Activated T-cell treated with anti-CD3 and anti-CD28 coated beads, Interleukin-2, amount 50 U/mL, for 72 hours (primary cell): Measurements from ENCODE around the gene MICAL3. TPM values are rescaled to one million over a fixed set of nuclear protein-coding genes. Genes with fewer than 3 reads are reported as not detected.
"Not testable (repeated sequence)": the region's sequence is repeated elsewhere in the genome, so short reads cannot be mapped to it uniquely, and the experiment has no call there.

Experiments used
- ATAC-seq, 2 donors: fragments of 150-1000 bp; cut with Tn5 transposase; replicated peaks in 1 of 2; 2 replicates each; pipeline ENCODE4 v1.10.0; 2021; ENCODE audit warnings: moderate library complexity in 2 of 2, mild to moderate bottlenecking in 1 of 2
- DNase-seq, 2 donors: peaks; one replicate each; pipeline ENCODE4 v3.0.0; 2021 to 2022; ENCODE audit warnings: mixed read lengths in 1 of 2
- H3K27ac Mint-ChIP-seq: one replicate; pipeline ENCODE4 v1.8.0; 2022; ENCODE audit warnings: mild to moderate bottlenecking, moderate library complexity, mixed read lengths
- H3K27me3 Mint-ChIP-seq: one replicate; pipeline ENCODE4 v1.8.0; 2022; ENCODE audit warnings: low read depth, mixed read lengths
- H3K36me3 Mint-ChIP-seq, 2 donors: one replicate each; pipeline ENCODE4 v1.8.0; 2022; ENCODE audit warnings: mixed read lengths in 2 of 2, mild to moderate bottlenecking in 1 of 2; ENCODE audit not compliant: insufficient read depth in 2 of 2
- H3K4me1 Mint-ChIP-seq: one replicate; pipeline ENCODE4 v1.8.0; 2022; ENCODE audit warnings: low read depth, mixed read lengths
- H3K4me3 Mint-ChIP-seq, 2 donors: one replicate each; pipeline ENCODE4 v1.8.0; 2022; ENCODE audit warnings: mild to moderate bottlenecking in 2 of 2, mixed read lengths in 2 of 2, moderate library complexity in 2 of 2
- H3K9me3 Mint-ChIP-seq, 2 donors: one replicate each; pipeline ENCODE4 v1.8.0; 2022; ENCODE audit warnings: mixed read lengths in 2 of 2
- total RNA-seq, 2 donors: library from RNA; stranded (reverse); gene quantifications; one replicate each; pipeline ENCODE4 v1.2.3, GENCODE V29; 2022

Gene MICAL3
- total RNA-seq, 2 donors from 2014 or later, result 17.9 to 26.0 TPM

DNA sequence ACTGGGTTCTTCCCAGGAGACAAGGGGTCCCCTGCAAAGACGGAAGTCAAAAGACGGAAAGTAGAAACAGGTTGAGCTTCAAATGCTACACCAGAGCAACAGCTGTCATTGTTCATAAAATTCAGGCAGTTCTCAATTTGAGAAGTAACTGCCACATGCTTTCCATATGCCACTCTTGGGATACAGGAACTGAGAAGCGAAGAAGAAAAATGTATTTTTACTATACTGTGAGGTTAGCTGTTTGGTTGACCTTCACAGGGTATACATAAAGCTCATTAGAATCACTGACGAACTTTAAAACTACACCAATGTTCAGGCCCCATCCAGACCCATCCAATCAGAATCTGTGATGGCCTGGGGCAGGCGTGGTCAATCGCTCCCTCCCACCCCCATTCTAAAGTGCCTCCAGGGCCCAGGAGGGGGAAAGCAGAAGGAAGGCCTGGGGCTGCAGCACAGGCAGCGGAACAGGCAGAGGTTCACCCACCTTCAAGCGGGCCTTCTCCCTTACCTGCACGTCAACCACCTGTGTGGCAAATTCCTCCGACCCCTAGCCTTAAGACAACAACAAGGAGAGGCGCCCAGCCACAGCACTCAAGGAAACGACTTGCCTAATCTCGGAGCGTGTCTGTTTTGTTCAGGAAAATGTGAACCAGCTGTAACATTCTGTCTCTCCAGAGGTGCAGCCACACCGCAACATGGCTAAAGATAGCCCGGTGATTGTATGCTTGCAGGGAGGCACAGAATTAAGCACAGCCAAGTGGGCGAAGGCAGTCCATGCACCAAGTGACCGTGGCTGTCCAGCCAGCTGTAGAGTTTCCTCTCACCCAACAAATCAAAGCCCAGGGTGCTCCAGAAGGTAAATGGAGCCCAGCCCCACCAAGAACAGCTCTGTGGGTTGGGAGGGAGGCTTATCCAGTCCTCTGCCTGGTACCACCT is 82.6 kb downstream of the MICAL3 start:
- Mint-ChIP-seq H3K36me3 (peaks cover 0 to 2% of the 10 kb centered on the region in 2 donors), H3K27me3 (no peaks in the 10 kb centered on the region), H3K9me3 (no peaks in the 10 kb centered on the region), H3K27ac (no peak overlapping the region), H3K4me1 (no peaks in the 10 kb centered on the region), H3K4me3 (no peak overlapping the region)
- ATAC-seq, result no peak
- no peak for DNase-seq

DNA sequence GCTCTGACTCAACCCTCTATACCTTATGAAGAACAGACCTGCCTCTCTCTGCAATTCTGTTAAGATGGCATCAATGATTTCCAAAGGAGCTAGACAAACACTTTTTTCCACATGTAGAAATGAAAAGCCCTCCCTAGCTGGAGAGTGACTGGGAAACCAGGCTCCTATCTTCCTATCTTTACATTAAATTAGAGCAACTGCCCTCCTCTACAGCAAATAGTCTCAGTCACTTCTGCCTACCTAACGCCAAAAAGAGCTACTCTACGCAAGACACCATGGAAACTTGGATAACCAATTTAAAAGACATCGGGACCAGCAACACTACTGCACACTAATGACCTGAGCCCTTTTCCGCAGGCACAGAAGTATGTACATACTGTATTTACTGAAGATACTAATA is 84.8 kb downstream of the MICAL3 start:
- Mint-ChIP-seq H3K36me3 (peaks cover 0 to 2% of the 10 kb centered on the region in 2 donors), H3K4me1 (no peaks in the 10 kb centered on the region), H3K27me3 (no peaks in the 10 kb centered on the region), H3K9me3 (no peaks in the 10 kb centered on the region), H3K4me3 (no peak overlapping the region), H3K27ac (no peak overlapping the region)
- ATAC-seq, result no peak
- DNase-seq, result no peak

DNA sequence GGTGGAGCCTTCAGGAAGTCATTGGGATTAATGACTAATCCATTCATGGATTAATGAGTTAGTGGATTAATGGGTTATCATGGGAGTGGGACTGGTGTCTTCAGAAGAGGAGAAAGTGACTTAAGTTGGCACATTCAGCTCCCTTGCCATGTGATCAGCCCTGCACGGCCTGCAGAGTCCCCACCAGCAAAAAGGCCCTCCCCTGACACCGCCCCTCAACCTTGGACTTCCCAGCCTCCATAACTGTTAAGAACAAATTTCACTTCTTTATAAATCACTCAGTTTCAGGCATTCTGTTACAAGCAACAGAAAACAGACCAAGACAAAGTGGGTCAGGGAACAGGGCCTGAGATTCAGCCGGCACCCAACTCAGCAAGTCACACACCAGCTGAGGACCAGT is 85.3 kb downstream of the MICAL3 start:
- no peak overlapping the region for H3K4me3 Mint-ChIP-seq
- DNase-seq (no peak), ATAC-seq (no peak)
- no peaks in the 10 kb centered on the region for H3K4me1 Mint-ChIP-seq
- H3K9me3 Mint-ChIP-seq, result no peaks in the 10 kb centered on the region
- H3K36me3 Mint-ChIP-seq, result peaks cover 0 to 2% of the 10 kb centered on the region in 2 donors
- no peaks in the 10 kb centered on the region for H3K27me3 Mint-ChIP-seq
- H3K27ac Mint-ChIP-seq, result no peak overlapping the region

DNA sequence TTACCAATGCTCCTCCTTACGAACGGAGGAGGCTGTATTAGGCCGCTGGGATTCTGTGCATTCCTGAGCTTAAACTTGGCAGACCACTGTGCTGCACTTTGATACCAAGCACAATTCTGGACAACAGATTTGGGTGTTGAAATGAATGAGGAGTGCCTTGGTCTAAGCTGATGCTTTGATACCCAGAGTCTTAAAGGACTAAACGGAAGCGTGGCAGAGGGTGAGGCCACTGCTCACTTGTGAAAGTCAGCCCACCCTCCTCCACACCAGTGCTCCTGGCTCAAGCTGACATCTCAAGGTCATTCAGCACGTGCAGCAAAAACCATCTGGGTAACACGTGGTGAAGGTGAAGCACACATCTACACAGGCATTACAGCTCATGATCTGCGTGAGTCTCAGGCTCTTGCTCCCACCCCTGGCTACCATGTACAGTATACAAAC is 85.9 kb downstream of the MICAL3 start:
- ATAC-seq (no peak), DNase-seq (no peak)
- H3K4me3 Mint-ChIP-seq, result no peak overlapping the region
- H3K36me3 Mint-ChIP-seq, result peaks cover 0 to 2% of the 10 kb centered on the region in 2 donors
- H3K9me3 Mint-ChIP-seq, result no peaks in the 10 kb centered on the region
- no peaks in the 10 kb centered on the region for H3K27me3 Mint-ChIP-seq
- no peak overlapping the region for H3K27ac Mint-ChIP-seq
- H3K4me1 Mint-ChIP-seq, result no peaks in the 10 kb centered on the region

DNA sequence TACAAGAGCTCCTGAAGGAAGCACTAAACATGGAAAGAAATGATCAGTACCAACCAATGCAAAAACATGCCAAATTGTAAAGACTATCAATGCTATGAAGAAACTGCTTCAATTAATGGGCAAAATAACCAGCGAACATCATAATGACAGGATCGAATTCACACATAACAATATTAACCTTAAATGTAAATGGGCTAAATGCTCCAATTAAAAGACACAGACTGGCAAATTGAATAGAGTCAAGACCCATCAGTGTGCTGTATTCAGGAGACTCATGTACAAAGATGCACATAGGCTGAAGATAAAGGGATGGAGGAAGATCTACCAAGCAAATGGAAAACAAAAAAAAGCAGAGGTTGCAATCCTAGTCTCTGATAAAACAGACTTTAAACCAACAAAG is 91.9 kb downstream of the MICAL3 start:
- DNase-seq, H3K36me3 Mint-ChIP-seq: not testable (repeated sequence)

DNA sequence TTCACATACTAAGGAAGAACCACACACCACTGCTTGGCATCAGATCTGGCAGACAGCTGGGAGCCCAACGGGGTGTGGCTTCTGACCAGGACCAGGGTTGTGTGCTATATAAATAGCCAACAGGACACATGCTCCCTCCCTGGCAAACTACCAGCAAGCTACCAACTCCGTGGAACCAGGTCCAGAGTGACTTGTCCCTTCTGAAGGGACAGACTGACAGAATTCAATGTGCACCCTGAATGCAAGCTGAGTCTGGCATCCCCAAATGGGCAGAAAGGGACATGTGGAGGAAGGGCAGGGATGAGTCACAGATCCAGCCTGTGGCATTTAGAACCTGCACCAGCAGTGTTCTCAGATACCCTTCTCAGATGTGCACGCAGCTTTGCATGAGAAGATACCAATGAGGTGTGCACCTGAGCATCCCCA is 92.9 kb downstream of the MICAL3 start:
- DNase-seq (no peak), ATAC-seq (no peak)
- Mint-ChIP-seq H3K27me3 (no peaks in the 10 kb centered on the region), H3K4me3 (no peak overlapping the region), H3K27ac (no peak overlapping the region), H3K36me3 (no peaks in the 10 kb centered on the region), H3K4me1 (peaks cover 13% of the 10 kb centered on the region), H3K9me3 (no peaks in the 10 kb centered on the region)

More for the DNA sequence above, 91.9 kb downstream of the MICAL3 start:
- not testable (repeated sequence) for H3K4me3 Mint-ChIP-seq, ATAC-seq, H3K27me3 Mint-ChIP-seq, H3K27ac Mint-ChIP-seq, H3K9me3 Mint-ChIP-seq
- H3K4me1 Mint-ChIP-seq, result peaks cover 12% of the 10 kb centered on the region

DNA sequence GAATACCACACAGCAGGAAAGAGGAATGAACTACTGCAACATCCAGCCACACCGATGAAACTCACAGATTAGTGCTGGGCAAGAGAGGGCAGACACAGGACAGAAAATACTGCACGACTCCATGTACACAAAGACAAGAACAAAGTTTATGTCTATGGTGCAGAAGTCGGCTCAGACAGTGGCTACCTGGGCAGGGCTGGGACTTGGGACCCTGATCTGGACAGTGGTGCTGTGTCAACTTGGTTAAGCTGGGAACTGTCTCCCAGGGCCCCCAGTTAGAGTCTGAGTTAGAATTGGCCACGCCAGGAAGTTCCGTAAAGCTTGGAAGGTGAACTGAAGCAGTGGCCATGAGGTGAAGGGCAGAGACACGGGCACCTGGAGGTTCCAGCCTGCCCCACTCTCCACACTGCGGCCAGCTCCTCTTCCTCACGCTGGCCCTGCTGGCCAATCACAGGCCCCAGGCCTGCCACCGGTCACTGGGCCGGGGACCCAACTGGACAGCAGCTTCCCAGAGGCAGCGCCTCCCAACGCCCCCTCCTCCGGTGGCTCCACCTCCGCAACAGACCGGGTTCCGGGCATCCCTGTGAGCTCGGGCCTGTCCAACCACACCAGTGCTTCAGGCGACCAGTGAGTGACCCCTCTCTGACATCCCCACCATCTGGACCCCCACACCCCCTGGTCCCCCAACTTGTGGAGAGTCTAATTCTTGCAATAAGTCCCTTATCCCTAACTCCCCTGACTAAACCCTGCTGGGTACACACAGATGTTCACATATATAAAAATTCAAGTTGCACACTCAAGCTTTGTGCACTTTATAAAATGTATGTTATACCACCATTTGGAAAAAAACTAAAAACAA is 93.7 kb downstream of the MICAL3 start:
- ATAC-seq (no peak), DNase-seq (no peak)
- H3K4me3 Mint-ChIP-seq, result no peak overlapping the region
- H3K27ac Mint-ChIP-seq, result no peak overlapping the region
- peaks cover 13% of the 10 kb centered on the region for H3K4me1 Mint-ChIP-seq
- H3K9me3 Mint-ChIP-seq, result no peaks in the 10 kb centered on the region
- no peaks in the 10 kb centered on the region for H3K36me3 Mint-ChIP-seq
- no peaks in the 10 kb centered on the region for H3K27me3 Mint-ChIP-seq

DNA sequence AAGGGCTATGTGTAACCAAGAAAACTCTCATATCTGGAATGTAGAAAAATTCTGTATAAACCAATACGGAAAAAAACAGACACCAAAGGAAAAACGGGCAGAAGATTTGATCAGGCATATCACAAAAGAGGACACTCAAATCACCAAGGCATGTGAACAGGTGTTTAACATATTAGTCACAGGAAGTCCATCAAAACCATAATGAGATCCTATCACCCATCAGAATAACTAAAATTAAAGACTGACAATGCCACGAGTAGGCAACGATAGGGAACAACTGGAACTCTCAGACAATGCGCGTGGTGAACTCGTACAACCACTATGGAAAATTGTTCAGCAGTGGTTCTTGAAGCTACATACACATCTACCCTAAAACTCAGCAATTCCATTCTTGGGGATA is 94.5 kb downstream of the MICAL3 start:
- DNase-seq (no peak), ATAC-seq (no peak)
- Mint-ChIP-seq H3K27me3 (no peaks in the 10 kb centered on the region), H3K9me3 (no peaks in the 10 kb centered on the region), H3K4me3 (no peak overlapping the region), H3K36me3 (no peaks in the 10 kb centered on the region), H3K27ac (no peak overlapping the region), H3K4me1 (peaks cover 13% of the 10 kb centered on the region)

DNA sequence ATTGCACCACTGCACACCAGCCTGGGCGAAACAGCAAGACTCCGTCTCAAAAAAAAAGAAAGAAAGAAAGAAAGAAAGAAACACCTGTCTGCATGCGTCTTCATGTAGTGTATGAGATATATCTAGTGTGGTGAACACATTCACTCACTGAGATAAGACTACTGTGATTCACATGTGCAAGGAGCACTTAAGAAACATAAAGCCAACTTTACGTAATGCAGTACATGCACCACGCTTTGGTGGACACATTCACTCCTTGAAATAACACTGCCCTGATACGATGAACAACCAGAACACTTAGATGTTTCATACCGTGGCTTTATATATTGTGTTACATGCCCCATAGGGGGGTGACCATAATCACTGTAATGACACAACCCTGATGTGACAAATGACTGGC is 96.0 kb downstream of the MICAL3 start:
- Mint-ChIP-seq H3K9me3 (no peaks in the 10 kb centered on the region), H3K36me3 (no peaks in the 10 kb centered on the region)

DNA sequence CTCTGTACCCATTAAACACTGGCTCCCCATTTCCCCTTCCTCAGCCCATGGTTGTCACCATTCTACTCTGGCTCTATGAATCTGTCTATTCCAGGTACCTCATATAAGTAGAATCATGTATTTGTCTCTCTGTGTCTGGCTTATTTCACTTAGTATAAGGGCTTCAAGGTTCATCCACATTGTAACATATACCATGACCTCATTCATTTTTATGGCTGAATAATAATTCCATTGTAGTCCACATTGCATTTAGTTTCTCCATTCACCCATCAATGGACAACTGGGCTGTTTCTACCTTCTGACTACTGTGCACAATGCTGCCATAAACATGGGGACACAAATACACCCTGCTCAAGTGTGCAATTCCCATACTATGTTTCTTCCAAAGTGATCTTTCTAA is 97.3 kb downstream of the MICAL3 start:
- ATAC-seq (no peak), DNase-seq (no peak)
- H3K4me1 Mint-ChIP-seq, result peaks cover 5% of the 10 kb centered on the region
- H3K27ac Mint-ChIP-seq, result no peak overlapping the region
- no peaks in the 10 kb centered on the region for H3K27me3 Mint-ChIP-seq
- H3K9me3 Mint-ChIP-seq, result no peaks in the 10 kb centered on the region
- no peak overlapping the region for H3K4me3 Mint-ChIP-seq
- no peaks in the 10 kb centered on the region for H3K36me3 Mint-ChIP-seq

More for the DNA sequence above, 96.0 kb downstream of the MICAL3 start:
- H3K27ac Mint-ChIP-seq, result no peak overlapping the region
- no peak for ATAC-seq
- no peak overlapping the region for H3K4me3 Mint-ChIP-seq
- H3K27me3 Mint-ChIP-seq, result no peaks in the 10 kb centered on the region
- H3K4me1 Mint-ChIP-seq, result peaks cover 12% of the 10 kb centered on the region
- DNase-seq, result no peak

DNA sequence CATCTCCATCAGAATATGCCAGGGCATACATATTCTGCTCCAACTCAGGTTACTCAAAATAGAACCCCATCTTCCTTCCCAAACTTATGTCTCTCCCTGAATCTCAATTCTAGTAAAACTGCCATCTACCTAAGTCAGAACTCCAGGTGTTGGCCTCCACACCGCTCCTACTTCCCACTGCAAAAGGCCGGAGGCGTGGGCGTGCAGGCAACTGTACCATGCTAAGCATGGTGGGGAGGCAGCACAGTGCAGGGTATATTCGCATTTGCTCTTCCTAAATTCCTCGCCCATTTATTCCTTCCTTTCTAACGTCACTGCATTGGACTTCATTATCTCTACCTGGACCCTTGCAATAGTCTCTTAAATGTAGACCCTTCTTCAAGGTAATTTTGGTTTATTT is 97.8 kb downstream of the MICAL3 start:
- no peak overlapping the region for H3K27ac Mint-ChIP-seq
- H3K4me3 Mint-ChIP-seq, result no peak overlapping the region
- H3K4me1 Mint-ChIP-seq, result peaks cover 5% of the 10 kb centered on the region
- ATAC-seq (no peak), DNase-seq (no peak)
- no peaks in the 10 kb centered on the region for H3K27me3 Mint-ChIP-seq
- H3K36me3 Mint-ChIP-seq, result no peaks in the 10 kb centered on the region
- no peaks in the 10 kb centered on the region for H3K9me3 Mint-ChIP-seq

DNA sequence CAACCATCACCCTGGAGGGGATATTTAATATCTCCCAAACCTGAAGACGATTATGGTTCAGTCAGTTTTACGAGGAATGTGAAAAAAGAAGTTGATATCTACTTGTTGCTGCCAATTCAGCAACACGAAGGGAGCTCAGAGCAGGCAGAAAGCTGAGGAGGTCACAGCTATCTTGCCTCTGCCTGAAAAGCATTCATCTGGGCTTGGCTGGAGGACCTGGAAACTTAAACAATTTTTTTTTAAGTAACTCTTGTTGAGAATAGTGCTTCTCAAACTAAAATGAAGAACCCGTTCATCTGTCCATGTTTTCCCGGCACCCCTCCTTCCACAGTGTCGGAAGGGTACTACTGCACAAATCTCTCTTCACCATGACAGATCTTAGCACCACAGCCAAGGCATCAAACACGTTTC is 98.9 kb downstream of the MICAL3 start:
- ATAC-seq, result no peak
- peaks cover 6% of the 10 kb centered on the region for H3K27me3 Mint-ChIP-seq
- no peak overlapping the region for H3K4me3 Mint-ChIP-seq
- no peak overlapping the region for H3K27ac Mint-ChIP-seq
- H3K36me3 Mint-ChIP-seq, result no peaks in the 10 kb centered on the region
- no peak for DNase-seq
- no peaks in the 10 kb centered on the region for H3K9me3 Mint-ChIP-seq
- peaks cover 12% of the 10 kb centered on the region for H3K4me1 Mint-ChIP-seq

DNA sequence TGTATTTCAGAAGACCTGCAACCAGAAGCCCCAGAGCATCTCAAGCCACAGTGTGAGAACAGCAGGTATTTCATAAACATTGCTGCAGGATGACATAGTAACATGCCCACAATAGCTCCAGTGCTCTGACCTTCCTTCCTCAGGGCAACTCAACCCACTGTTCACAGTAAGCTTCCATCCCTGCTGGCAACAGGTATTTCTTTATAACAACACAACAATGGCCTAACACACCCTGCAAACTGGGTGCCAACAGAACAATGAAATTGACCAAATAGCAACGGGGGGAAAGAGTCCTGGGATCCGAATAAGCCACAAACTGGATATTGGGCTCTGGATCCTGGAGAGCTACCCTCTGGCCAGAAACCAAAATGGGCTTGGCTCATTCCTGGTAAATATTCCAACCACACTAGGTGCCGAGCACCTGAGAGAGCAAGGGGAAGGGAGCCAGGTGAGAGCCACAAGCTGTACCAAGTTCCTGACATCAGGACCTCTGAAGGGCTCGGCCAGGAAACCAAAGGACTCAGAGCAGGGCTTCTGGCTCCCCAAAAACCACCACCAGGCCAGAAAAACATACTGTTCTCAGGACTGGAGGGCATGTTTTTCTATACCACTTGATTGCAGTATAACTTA is 99.5 kb downstream of the MICAL3 start:
- no peaks in the 10 kb centered on the region for H3K9me3 Mint-ChIP-seq
- no peaks in the 10 kb centered on the region for H3K36me3 Mint-ChIP-seq
- H3K4me1 Mint-ChIP-seq, result peaks cover 15% of the 10 kb centered on the region
- DNase-seq (no peak), ATAC-seq (no peak)
- H3K27ac Mint-ChIP-seq, result no peak overlapping the region
- H3K4me3 Mint-ChIP-seq, result no peak overlapping the region
- H3K27me3 Mint-ChIP-seq, result peaks cover 8% of the 10 kb centered on the region
